Articular chondrocyte of knee joint (primary cell): ENCODE data around the gene GADD45GIP1. TPM values are rescaled to one million over a fixed set of nuclear protein-coding genes. Genes with fewer than 3 reads are reported as not detected.

Experiments
- small RNA-seq: library from RNA; depleted of rRNA; stranded (forward); fragments of <200 nt; gene quantifications from one replicate; pipeline ENCODE3, GENCODE V24; 2012
- total RNA-seq: library from RNA; depleted of rRNA; stranded (reverse); fragments of >200 nt; gene quantifications from 2 replicates; pipeline ENCODE4 v1.2.3, GENCODE V29; 2012

GADD45GIP1 gene
- 23.0 and 23.5 TPM in 2 replicates for total RNA-seq

DNA sequence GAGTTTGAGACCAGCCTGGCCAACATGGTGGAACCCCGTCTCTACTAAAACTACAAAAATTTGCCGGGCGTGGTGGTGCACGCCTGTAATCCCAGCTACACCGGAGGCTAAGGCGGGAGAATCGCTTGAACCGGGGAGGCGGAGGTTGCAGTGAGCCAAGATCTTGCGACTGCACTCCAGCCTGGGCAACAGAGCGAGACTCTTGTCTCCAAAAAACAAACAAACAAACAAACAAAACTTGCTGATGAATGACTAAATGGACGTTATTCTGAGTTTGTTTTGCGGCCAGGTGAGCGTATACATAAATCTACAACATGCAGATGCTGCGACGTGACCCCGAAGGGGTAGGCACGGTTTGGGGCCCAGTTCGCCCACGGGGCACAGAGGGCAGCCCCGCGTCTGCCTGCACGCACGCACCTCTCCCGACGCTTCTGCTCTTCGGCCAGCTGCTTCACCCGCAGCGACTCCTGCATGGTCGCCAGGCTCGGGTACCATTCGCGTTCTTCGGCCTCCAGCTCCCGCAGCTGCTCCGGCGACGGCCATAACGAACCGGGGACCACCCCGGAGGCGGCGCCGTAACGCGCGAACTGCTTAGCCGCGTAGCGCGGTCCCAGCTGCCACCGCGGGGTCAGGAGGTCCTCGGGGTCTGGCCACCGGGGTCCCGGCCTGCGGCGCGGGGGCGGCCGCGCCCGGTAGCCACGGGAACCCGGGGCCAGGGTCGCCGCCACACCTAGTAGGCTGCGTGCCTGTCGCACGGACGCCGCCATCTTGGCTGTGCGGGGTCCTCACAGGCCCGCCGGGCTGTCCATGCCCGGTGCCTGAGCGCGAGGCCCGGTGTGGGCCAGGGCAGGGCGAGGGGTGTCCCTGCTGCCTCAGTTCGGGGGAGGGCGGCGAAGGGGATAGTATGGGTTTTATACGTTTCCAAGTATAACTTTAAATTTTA, at the start of gene GADD45GIP1:
TSS of gene GADD45GIP1 (minus strand) at position 778 of the 943 bp plus-strand sequence. CDS start at position 767, 11 bp downstream.

DNA sequence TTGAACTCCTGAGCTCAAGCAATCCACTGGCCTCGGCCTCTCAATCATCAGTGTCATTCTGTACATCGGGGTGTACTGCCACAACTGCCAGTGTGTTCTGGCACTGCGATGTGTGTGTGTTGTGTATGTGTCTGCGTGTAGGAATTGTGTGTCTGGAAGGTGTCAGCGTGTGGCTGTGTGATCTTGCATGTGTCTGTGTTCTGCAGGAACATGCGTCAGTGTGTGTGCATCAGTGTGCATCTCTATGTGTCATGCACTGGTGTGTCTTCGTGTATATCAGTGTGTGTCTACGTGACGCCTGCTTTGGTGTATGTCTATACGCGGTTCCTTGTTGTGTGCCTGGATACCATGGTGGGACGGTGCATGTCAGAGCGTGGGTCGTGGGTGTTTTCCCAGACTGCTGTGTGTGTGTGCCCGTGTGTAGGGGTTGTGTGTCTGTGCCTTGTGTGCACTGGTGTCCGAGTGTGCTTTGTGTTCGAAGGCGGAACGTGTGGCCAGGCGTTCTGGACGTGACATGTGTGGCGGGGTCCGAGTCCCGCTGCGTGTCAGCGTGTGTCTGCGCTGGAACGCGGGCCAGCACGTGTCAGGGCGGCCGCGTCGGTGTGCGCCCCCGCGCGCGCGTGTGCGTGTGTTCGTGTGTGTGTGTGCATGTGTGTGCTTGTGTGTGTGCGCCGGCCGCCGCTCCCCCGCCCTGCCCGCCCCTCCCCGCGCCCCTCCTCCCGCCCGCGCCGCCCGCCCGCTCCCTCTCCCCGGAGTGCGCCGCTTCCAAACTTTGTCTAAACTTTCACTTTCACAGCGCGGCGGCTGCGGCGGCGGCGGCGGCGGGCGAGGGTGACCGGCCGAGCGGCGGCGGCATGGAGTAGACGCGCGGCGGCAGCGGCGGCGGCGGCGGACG, 37.9 kb upstream of the GADD45GIP1 start, which contains the start of gene NFIX:
TSS of gene NFIX (plus strand) at position 775 of the 895 bp plus-strand sequence. CDS start 363 bp downstream, outside the sequence.

DNA sequence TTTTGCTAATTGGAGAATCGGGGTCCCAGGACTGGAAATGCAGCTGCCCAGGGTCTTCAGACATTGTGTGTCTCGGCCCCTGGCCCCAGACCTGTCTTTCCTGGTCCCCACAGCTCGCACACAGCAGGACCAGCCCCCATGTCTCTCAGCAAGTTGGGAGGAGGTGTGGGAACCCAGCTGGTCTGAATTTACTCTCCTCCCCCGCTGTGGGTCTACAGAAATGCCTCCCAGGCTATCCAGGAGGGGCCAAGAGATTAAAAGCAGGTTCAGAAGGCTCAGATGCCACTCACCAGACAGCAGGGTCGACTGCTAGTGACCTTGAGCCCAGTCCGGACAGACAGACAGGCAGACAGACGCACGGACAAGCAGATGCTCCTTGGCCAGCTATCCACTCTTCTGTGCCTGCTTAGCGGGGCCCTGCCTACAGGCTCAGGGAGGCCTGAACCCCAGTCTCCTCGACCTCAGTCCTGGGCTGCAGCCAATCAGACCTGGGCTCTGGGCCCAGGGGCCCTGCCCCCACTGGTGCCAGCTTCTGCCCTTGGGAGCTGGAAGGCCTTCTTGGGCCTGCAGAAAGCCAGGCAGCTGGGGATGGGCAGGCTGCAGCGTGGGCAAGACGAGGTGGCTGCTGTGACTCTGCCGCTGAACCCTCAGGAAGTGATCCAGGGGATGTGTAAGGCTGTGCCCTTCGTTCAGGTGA, 12.4 kb upstream of the GADD45GIP1 start, which contains the start of gene DAND5:
TSS of gene DAND5 (plus strand) at position 285 of the 697 bp plus-strand sequence. CDS start at position 370, 85 bp downstream.

DNA sequence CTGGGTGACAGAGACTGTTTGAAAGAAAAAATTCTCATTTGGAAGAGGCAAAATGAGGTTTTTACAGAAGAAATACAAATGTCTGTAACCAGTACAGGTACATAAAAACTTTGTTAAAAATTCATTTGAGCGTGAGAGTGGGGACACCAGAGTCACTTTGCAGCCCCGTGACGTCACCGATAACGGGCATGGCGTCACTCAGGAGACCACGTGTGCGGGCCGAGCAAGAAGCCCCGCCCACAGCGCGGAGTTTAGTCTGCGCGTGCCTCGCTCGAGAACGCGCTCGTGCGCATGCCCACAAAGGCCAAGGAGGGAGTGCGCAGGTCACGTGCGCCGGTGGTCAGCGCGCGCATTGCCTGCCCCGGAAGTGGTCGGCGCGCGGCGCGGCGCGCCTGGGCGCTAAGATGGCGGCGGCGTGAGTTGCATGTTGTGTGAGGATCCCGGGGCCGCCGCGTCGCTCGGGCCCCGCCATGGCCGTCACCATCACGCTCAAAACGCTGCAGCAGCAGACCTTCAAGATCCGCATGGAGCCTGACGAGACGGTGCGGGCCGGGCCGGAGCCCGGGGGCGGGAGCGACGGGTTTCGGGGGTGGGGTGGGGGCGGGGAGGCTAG, 11.4 kb downstream of the GADD45GIP1 start, which contains the start of gene RAD23A:
TSS of gene RAD23A (plus strand) at position 384 of the 613 bp plus-strand sequence. CDS start at position 471, 87 bp downstream.

DNA sequence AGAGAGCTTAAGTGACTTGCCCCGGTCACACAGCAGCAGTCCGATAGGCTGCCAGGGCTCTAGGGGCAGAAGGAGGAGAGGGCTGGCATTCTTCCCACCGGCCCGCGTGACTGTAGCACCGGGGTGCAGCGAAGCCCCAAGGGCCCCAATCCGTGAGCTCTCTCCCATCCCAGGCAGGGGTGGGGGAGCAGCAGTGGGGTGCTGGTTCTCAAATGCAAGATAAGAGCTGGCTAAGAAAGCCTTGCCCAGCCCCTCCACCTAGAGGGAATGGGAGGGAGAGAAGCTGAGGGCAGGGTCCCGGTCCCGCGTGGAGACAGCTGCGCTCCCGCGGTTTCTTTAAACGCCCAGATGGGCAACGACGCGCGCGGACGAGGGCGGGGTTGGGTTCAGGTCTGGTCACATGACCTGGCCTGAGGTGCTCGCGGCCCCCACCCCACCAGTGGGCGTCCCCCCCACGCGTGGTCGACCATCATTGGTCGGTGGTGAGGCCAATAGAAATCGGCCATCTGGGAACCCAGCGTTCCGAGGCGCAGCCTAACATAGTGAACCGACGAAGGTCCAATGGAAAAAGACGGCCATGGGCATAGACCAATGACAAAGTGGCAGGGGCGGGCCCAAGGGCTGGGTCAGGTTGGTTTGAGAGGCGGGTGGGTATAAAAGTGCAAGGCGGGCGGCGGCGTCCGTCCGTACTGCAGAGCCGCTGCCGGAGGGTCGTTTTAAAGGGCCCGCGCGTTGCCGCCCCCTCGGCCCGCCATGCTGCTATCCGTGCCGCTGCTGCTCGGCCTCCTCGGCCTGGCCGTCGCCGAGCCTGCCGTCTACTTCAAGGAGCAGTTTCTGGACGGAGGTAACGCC, 18.9 kb downstream of the GADD45GIP1 start, which contains the start of gene CALR:
TSS of gene CALR (plus strand) at position 683 of the 852 bp plus-strand sequence. CDS start at position 754, 71 bp downstream.

DNA sequence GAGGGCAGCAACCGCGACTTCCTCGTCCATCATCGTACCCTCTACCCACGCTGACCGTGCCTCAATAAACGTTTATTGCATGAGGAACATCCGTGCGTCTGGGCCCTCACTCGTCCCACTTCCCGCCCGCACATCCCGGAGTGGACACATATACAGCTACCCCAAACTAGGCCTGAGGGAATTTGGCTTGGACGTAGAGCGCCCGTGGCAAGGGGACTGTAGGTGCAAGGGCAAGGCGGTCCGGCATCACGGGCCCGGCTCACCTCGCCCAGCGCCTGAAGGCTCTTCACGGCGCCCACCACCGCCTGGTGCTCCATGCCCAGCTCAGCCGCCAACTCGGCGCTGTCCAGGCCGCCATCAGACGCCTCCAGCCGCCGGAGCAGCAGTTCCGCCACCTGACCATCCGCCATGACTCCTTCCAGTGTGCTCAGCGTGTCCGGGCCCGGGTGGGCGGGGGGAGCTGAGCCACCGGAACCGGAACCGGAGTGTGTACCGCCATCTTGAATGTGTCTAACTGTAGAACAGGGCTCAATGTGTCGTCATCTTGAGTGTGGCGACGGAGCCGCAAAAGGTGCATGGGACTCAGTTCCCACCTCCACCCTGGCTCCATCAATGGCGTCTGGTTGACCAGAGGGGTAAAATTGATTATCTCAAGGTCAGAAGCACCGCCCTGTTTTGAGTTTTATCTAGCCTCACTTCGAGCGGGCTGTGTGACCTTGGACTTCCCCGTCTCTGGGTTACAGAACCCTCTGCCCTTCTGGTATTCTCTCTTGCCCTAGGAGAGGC, 23.5 kb downstream of the GADD45GIP1 start, which contains the start of gene FARSA:
TSS of gene FARSA (minus strand) at position 425 of the 786 bp plus-strand sequence. CDS start at position 410, 15 bp downstream.

Small RNA genes within 50 kb of the gene (small RNA-seq; reads per million reads assigned to genes)
- gene MIR5695 (0.76 reads per million, percentile 29 among the genes with 10 or more reads in this experiment), gene MIR6515 (not detected)

Other genes starting within 250 kb of the GADD45GIP1 start
- 40.3 and 44.4 TPM in 2 replicates for gene TNPO2, start 233.3 kb downstream of the GADD45GIP1 start, total RNA-seq
- 122 and 133 TPM in 2 replicates for gene TRIR, start 222.5 kb downstream of the GADD45GIP1 start, total RNA-seq
- gene GET3, start 219.7 kb downstream of the GADD45GIP1 start, total RNA-seq: 75.5 and 78.6 TPM in 2 replicates
- not detected in 2 replicates for gene BEST2, start 205.4 kb downstream of the GADD45GIP1 start, total RNA-seq
- 17.4 and 17.8 TPM in 2 replicates for gene HOOK2, start 181.7 kb downstream of the GADD45GIP1 start, total RNA-seq
- gene JUNB, start 165.7 kb downstream of the GADD45GIP1 start, total RNA-seq: 137 and 196 TPM in 2 replicates
- 169 and 213 TPM in 2 replicates for gene PRDX2, start 155.4 kb downstream of the GADD45GIP1 start, total RNA-seq
- not detected in 2 replicates for gene THSD8, start 155.2 kb downstream of the GADD45GIP1 start, total RNA-seq
- gene RNASEH2A, start 150.6 kb downstream of the GADD45GIP1 start, total RNA-seq: 13.2 and 14.3 TPM in 2 replicates
- not detected in 2 replicates for gene RTBDN, start 122.6 kb downstream of the GADD45GIP1 start, total RNA-seq
- 0.11 and 0.13 TPM in 2 replicates for gene MAST1, start 118.7 kb downstream of the GADD45GIP1 start, total RNA-seq
- gene DNASE2, start 75.8 kb downstream of the GADD45GIP1 start, total RNA-seq: 33.2 and 36.1 TPM in 2 replicates
- gene KLF1, start 70.0 kb downstream of the GADD45GIP1 start, total RNA-seq: not detected in 2 replicates
- 21.2 and 26.3 TPM in 2 replicates for gene GCDH, start 66.1 kb downstream of the GADD45GIP1 start, total RNA-seq
- gene SYCE2, start 37.9 kb downstream of the GADD45GIP1 start, total RNA-seq: 0.22 TPM in 1 of 2 replicates, not detected in the other
- 28.4 and 31.1 TPM in 2 replicates for gene FARSA, start 23.5 kb downstream of the GADD45GIP1 start, total RNA-seq
- gene CALR, start 18.6 kb downstream of the GADD45GIP1 start, total RNA-seq: 2,132 and 2,659 TPM in 2 replicates
- 49.3 and 58.9 TPM in 2 replicates for gene RAD23A, start 11.4 kb downstream of the GADD45GIP1 start, total RNA-seq
- 0.11 TPM in 1 of 2 replicates, not detected in the other for gene DAND5, start 12.4 kb upstream of the GADD45GIP1 start, total RNA-seq
- gene NFIX, start 38.3 kb upstream of the GADD45GIP1 start, total RNA-seq: 137 and 150 TPM in 2 replicates
- 1.3 and 1.4 TPM in 2 replicates for gene LYL1, start 145.6 kb upstream of the GADD45GIP1 start, total RNA-seq
- gene TRMT1, start 159.5 kb upstream of the GADD45GIP1 start, total RNA-seq: 18.8 and 21.3 TPM in 2 replicates
- gene NACC1, start 161.0 kb upstream of the GADD45GIP1 start, total RNA-seq: 37.5 and 39.7 TPM in 2 replicates
- 49.4 and 55.1 TPM in 2 replicates for gene STX10, start 193.2 kb upstream of the GADD45GIP1 start, total RNA-seq
- 20.3 and 37.6 TPM in 2 replicates for gene IER2, start 193.2 kb upstream of the GADD45GIP1 start, total RNA-seq